Activated T-helper 1 cell treated with anti-CD3 and anti-CD28 coated beads, Interleukin-12 subunit alpha, Interleukin-12 subunit beta, Interleukin-2, Interleukin-4 antibody, amounts not matched to agents 30 ng/mL and 10 ng/mL and 1 ng/mL, durations not matched to agents 14 hours and 24 hours and 36 hours (primary cell): ENCODE data around the gene GNB1L. TPM values are rescaled to one million over a fixed set of nuclear protein-coding genes. Genes with fewer than 3 reads are reported as not detected.

Experiments
- DNase-seq: peaks from one replicate; pipeline ENCODE4 v3.0.0; 2021; ENCODE audit warnings: low spot score
- H3K27ac Mint-ChIP-seq: one replicate; pipeline ENCODE4 v1.8.0; 2021; ENCODE audit warnings: mild to moderate bottlenecking, mixed read lengths
- H3K27me3 Mint-ChIP-seq: one replicate; pipeline ENCODE4 v1.8.0; 2022; ENCODE audit warnings: mild to moderate bottlenecking, moderate library complexity, mixed read lengths; ENCODE audit not compliant: insufficient read depth
- H3K36me3 Mint-ChIP-seq: one replicate; pipeline ENCODE4 v1.8.0; 2021; ENCODE audit warnings: low read depth, mixed read lengths
- H3K4me1 Mint-ChIP-seq: one replicate; pipeline ENCODE4 v1.8.0; 2021; ENCODE audit warnings: low read depth, mixed read lengths
- H3K4me3 Mint-ChIP-seq: one replicate; pipeline ENCODE4 v1.8.0; 2021; ENCODE audit warnings: mild to moderate bottlenecking, moderate library complexity, mixed read lengths
- H3K9me3 Mint-ChIP-seq: one replicate; pipeline ENCODE4 v1.8.0; 2021; ENCODE audit warnings: mixed read lengths
- intact Hi-C: fragments of 100-400 bp; cut with micrococcal nuclease; formaldehyde crosslinking; loops from one replicate; pipeline ENCODE4 v1.15.1; 2024
- total RNA-seq: library from RNA; stranded (reverse); gene quantifications from 2 replicates; pipeline ENCODE4 v1.2.3, GENCODE V29; 2022

Gene GNB1L
- total RNA-seq, 1 donor from 2014 or later: 21.5 TPM

- Mint-ChIP-seq H3K4me3 (no peak overlapping the region), H3K27ac (no peak overlapping the region), H3K36me3 (no peaks in the 10 kb centered on the region), H3K4me1 (peaks cover 9% of the 10 kb centered on the region), H3K27me3 (no peaks in the 10 kb centered on the region), H3K9me3 (no peaks in the 10 kb centered on the region)
- intact Hi-C loops: no loop called here
- no peak for DNase-seq
Observed at GRCh38 chr22:19823902-19824211, 30.8 kb downstream of the GNB1L start.

- intact Hi-C loops: no loop called here
- H3K36me3 Mint-ChIP-seq: no peaks in the 10 kb centered on the region
- H3K4me1 Mint-ChIP-seq: peaks cover 9% of the 10 kb centered on the region
- H3K27me3 Mint-ChIP-seq: no peaks in the 10 kb centered on the region
- DNase-seq: no peak
- H3K27ac Mint-ChIP-seq: no peak overlapping the region
- H3K4me3 Mint-ChIP-seq: no peak overlapping the region
- H3K9me3 Mint-ChIP-seq: no peaks in the 10 kb centered on the region
Observed at GRCh38 chr22:19823191-19823901, 31.3 kb downstream of the GNB1L start.

GRCh38 chr22:19822301-19823117, 32.2 kb downstream of the GNB1L start:
- Mint-ChIP-seq H3K27me3 (no peaks in the 10 kb centered on the region), H3K36me3 (no peaks in the 10 kb centered on the region), H3K9me3 (no peaks in the 10 kb centered on the region), H3K4me3 (no peak overlapping the region), H3K4me1 (peaks cover 9% of the 10 kb centered on the region), H3K27ac (no peak overlapping the region)
- DNase-seq: no peak
- intact Hi-C loops: no loop called here

GRCh38 chr22:19821523-19822300, 33.0 kb downstream of the GNB1L start:
- intact Hi-C loops: no loop called here
- H3K4me1 Mint-ChIP-seq: peaks cover 7% of the 10 kb centered on the region
- no peaks in the 10 kb centered on the region for H3K36me3 Mint-ChIP-seq
- H3K9me3 Mint-ChIP-seq: no peaks in the 10 kb centered on the region
- DNase-seq: no peak
- no peaks in the 10 kb centered on the region for H3K27me3 Mint-ChIP-seq
- H3K27ac Mint-ChIP-seq: no peak overlapping the region
- H3K4me3 Mint-ChIP-seq: no peak overlapping the region

GRCh38 chr22:19820880-19821522, 33.7 kb downstream of the GNB1L start:
- no peak overlapping the region for H3K27ac Mint-ChIP-seq
- H3K27me3 Mint-ChIP-seq: no peaks in the 10 kb centered on the region
- no peaks in the 10 kb centered on the region for H3K4me1 Mint-ChIP-seq
- intact Hi-C loops: no loop called here
- no peaks in the 10 kb centered on the region for H3K9me3 Mint-ChIP-seq
- H3K4me3 Mint-ChIP-seq: no peak overlapping the region
- no peak for DNase-seq
- H3K36me3 Mint-ChIP-seq: no peaks in the 10 kb centered on the region

- H3K9me3 Mint-ChIP-seq: no peaks in the 10 kb centered on the region
- H3K27ac Mint-ChIP-seq: no peak overlapping the region
- intact Hi-C loops: no loop called here
- no peaks in the 10 kb centered on the region for H3K27me3 Mint-ChIP-seq
- no peak overlapping the region for H3K4me3 Mint-ChIP-seq
- no peaks in the 10 kb centered on the region for H3K4me1 Mint-ChIP-seq
- DNase-seq: no peak
- H3K36me3 Mint-ChIP-seq: no peaks in the 10 kb centered on the region
Observed at GRCh38 chr22:19819911-19820879, 34.5 kb downstream of the GNB1L start.

GRCh38 chr22:19819208-19819910, 35.3 kb downstream of the GNB1L start:
- intact Hi-C loops: no loop called here
- H3K27ac Mint-ChIP-seq: no peak overlapping the region
- H3K4me1 Mint-ChIP-seq: no peaks in the 10 kb centered on the region
- H3K4me3 Mint-ChIP-seq: no peak overlapping the region
- no peak for DNase-seq
- H3K27me3 Mint-ChIP-seq: no peaks in the 10 kb centered on the region
- H3K36me3 Mint-ChIP-seq: no peaks in the 10 kb centered on the region
- H3K9me3 Mint-ChIP-seq: no peaks in the 10 kb centered on the region

- H3K36me3 Mint-ChIP-seq: no peaks in the 10 kb centered on the region
- H3K27ac Mint-ChIP-seq: no peak overlapping the region
- intact Hi-C loops: no loop called here
- H3K9me3 Mint-ChIP-seq: no peaks in the 10 kb centered on the region
- DNase-seq: no peak
- H3K4me1 Mint-ChIP-seq: no peaks in the 10 kb centered on the region
- H3K4me3 Mint-ChIP-seq: no peak overlapping the region
- no peaks in the 10 kb centered on the region for H3K27me3 Mint-ChIP-seq
Observed at GRCh38 chr22:19818324-19819207, 36.1 kb downstream of the GNB1L start.

- no peak overlapping the region for H3K4me3 Mint-ChIP-seq
- H3K9me3 Mint-ChIP-seq: no peaks in the 10 kb centered on the region
- no peaks in the 10 kb centered on the region for H3K36me3 Mint-ChIP-seq
- H3K27me3 Mint-ChIP-seq: no peaks in the 10 kb centered on the region
- no peaks in the 10 kb centered on the region for H3K4me1 Mint-ChIP-seq
- DNase-seq: no peak
- intact Hi-C loops: no loop called here
- no peak overlapping the region for H3K27ac Mint-ChIP-seq
Observed at GRCh38 chr22:19816372-19817119, 38.1 kb downstream of the GNB1L start.

- H3K4me1 Mint-ChIP-seq: no peaks in the 10 kb centered on the region
- no peak for DNase-seq
- no peak overlapping the region for H3K27ac Mint-ChIP-seq
- H3K9me3 Mint-ChIP-seq: no peaks in the 10 kb centered on the region
- H3K4me3 Mint-ChIP-seq: no peak overlapping the region
- no peaks in the 10 kb centered on the region for H3K36me3 Mint-ChIP-seq
- H3K27me3 Mint-ChIP-seq: no peaks in the 10 kb centered on the region
- intact Hi-C loops: no loop called here
Observed at GRCh38 chr22:19815823-19816290, 38.8 kb downstream of the GNB1L start.
